DMS79 (cell line): ENCODE data around the gene CSDE1.

ENCODE experiments used
- DNase-seq: peaks from one replicate; lab custom pipeline; 2025; lab: John Stamatoyannopoulos, UW

Gene CSDE1

DNA sequence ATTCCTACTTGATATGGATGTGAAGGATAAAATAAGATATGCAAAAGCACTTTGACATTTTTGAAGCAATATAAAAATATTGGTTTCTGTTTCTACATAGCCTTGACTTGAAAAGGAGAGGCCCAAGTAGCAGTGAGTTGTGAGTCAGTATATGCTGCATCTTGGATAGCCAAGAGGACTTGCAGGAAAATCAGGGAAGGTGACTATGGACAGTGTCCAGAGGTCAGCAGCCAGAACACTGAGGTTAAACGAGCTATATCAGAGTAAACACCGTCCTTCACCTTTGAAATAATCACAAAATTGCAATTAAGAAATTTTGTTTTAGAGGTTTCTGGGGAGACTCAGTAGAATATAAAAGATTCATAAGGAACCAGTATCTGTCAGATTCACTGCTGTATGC, 55.9 kb downstream of the CSDE1 start:
- DNase-seq, result no peak

DNA sequence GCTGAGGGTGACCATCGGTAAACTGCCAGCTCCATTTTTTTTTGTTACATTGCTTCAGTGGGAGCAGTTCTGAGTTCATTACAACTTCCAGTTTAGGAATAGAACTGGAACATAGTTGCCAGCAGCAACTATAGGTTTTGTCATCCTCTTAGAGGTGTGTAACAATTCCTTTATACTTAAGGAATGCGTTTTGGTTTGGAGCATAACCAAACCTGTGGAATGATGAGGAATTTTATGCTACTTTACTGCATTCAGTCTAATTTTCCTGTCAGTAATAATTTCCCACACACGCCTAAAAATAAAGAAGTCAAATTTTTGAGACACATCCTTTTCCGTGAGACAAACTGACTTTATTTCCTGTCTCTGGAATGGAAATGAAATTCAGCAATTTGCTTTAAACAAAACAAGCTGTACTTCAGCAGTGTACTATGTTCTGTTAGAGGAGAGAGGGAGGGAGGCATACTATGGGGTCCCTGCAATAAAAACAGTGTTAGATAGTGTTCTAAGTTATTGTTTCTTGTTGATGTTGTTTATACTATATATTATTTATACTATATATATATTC, 57.7 kb downstream of the CSDE1 start:
- DNase-seq, result no peak

GRCh38 chr1:114696810-114697209, 61.0 kb downstream of the CSDE1 start:
- DNase-seq, result no peak

DNA sequence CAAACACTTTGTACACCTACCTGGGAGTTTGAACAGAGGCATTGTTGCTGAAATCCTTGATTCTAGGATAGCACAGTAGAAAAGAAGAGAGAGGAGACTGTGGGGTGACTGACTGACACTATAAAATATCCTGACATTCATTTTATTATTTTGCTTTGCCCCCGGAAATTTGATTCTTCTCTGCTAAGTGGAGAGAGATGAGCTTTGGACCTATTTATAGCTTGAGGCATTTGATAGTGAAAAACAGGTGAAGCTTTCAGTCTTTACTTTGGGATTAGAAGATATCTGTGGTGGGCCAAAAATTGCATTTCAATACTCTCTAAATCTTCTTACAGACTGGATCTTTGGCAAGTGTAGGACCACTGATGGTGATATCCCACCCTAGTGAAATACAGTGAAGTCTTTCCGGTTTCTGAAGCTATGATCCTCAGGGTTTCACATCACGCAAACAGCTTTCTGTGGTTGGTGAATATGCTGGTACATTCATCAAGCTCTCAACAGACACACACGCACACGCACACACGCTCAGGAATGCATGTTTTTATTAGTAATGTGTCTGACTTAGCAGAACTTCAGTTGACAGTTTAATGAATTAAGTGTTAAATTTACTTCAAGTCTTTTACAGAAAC, 62.2 kb downstream of the CSDE1 start, which contains the start of gene AMPD1:
Gene AMPD1 (minus strand): TSS at position 117 of the 629 bp plus-strand sequence. CDS start 75 bp downstream, at position 42.
- no peak for DNase-seq

GRCh38 chr1:114694540-114695310, 63.1 kb downstream of the CSDE1 start:
- no peak for DNase-seq

GRCh38 chr1:114692947-114693346, 64.8 kb downstream of the CSDE1 start:
- no peak for DNase-seq

GRCh38 chr1:114691061-114691460, 66.7 kb downstream of the CSDE1 start:
- no peak for DNase-seq

DNA sequence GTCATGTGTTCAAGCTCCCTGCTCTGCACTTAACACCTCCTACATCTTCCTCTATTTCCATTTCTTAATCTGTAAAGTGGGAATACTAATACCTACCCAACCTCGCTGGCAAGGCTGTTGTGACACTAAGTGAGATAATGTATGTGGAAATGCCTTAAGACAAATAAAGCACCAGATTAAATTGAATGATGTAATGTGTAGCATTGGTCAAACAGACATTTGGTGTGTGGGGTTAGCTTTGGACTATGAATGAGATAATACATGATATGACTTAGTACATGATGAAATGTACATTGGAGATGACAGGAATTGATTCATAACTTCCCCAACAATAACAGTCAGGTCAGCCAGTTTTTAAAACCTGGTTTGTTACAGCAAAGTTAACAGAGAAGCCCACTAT, 67.6 kb downstream of the CSDE1 start:
- DNase-seq, result no peak

DNA sequence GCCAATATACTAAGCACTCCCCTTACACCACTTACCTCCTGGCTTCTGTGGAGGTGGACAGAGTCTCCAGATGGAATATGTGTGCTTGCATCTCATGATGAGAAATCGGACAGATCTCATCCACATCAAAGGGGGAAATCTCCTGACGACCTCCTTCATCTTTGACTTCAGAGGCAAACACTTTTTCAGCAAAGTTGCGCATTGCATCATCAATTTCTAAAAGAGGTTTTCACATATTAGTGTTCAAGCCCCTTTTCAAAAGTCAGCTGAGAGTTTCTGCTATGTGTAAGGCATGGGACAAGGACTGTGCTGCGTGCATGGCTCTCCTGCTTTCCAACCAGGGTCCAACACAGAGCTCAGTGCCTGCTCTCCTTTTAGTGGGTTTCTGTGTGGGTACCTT, 69.3 kb downstream of the CSDE1 start:
- no peak for DNase-seq

- no peak for DNase-seq
These were observed 71.9 kb downstream of the CSDE1 start for GRCh38 chr1:114685851-114686250.

DNA sequence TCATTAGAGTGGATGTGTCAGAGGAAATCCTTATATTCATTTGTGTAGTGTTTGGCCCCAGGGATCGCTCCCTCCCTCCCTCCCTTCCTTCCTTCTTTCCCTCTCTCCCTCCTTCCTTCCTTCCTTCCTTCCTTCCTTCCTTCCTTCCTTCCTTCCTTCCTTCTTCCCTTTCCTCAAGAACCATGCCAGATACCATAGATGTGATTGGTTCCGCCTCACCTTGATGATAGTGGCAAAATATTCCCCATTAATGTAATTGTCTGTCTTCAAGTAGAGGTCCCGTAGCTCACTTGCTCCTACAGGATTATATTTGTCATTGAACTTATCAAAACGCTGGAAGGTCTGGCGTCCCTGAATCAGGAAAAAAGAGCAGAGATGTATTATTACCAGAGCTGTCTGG, 80.1 kb downstream of the CSDE1 start:
- DNase-seq, result no peak

DNA sequence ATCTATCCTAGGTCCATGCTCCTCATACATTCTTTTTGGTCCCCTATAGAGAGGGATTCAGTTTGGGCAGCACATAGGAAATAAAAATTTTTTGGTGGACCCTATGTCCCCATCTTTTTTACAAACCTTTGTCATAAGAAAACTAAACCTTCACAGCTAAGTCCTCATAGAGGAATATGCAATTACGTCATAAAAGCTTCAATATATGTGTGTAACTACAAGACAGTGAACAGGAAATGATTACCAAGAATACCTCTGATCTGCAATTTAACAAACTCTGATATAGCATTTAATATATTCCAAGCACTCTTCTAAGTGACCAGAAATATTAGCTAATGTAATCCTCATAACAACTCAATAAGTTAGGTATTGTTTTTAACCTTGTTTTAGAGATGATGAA, 81.7 kb downstream of the CSDE1 start:
- no peak for DNase-seq

DNA sequence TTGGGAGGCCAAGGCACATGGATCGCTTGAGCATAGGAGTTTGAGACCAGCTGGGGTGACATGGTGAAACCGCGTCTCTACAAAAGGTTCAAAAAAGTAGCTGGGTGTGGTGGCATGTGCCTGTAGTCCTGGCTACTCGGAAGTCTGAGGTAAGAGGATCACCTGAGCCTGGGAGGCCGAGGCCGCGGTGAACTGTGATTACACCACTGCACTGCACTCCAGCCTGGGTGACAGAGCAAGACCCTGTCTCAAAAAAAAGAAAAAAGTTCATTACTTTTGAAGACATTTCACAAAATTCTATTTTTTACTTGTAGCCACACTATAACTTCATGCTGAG, 85.9 kb downstream of the CSDE1 start:
- no peak for DNase-seq

DNA sequence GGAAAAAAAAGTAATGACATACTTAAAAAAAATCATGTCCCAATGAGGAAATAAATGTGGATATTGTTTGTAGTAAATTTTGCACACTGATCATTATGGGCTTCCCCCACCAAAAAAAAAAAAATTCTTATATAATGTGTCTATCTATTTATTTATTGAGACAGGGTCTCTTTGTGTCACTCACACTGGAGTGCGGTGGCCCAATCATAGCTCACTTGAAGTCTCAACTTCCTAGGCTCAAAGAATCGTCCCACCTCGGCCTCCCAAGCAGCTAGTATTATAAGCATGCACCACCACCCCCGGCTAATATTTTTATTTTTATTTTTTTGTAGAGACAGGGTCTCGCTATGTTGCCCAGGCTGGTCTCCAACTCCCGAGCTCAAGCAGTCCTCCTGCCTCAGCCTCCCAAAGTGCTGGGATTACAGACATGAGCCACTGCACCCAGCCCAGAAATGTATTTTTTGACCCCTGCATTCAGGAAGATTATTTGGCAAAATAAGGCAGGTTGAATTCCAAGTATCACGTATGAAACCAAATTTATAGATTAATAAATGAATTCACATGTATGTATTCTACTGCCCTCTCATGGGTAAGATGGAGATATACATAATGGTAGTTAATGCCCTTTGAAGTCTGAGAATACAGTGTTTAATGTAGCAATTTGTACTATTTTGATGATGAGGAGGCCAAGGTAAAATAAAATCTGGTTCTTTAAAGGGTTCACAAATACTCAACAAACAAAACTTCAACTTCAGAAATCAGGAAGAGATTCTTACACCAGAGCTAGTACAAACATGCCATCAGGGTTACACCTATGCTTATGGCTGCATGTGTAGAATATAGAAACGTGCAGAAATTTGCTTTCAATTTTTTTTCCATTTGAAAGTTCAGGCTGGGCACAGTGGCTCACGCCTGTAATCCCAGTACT, 86.5 kb downstream of the CSDE1 start:
- no peak for DNase-seq

GRCh38 chr1:114670083-114671010, 87.4 kb downstream of the CSDE1 start:
- DNase-seq, result peak; percentile 43

- no peak for DNase-seq
These were observed 88.2 kb downstream of the CSDE1 start, which contains the start of gene DENND2C for GRCh38 chr1:114669562-114670082. DENND2C (minus strand) TSS chr1:114670049; CDS start chr1:114625984, 44,065 bp downstream.

GRCh38 chr1:114668784-114669561, 88.8 kb downstream of the CSDE1 start:
- no peak for DNase-seq

DNA sequence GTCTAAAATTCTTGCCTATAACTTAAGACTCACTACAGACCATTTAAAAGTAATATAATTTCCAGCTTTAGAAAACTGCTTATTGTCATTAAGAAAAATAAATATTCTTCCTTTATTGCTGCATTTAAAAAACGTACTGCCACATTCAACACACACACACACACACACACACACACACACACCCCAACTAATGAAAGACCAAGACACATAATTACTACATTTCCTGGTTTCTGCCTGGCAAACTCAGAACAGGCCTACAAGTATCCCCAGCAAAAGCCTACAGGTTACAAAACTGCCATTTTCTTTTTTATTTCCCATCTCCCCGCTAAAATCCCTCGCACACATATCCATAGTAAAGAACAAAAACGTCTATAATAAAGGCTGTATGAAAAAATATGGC, 89.4 kb downstream of the CSDE1 start:
- DNase-seq, result no peak

DNA sequence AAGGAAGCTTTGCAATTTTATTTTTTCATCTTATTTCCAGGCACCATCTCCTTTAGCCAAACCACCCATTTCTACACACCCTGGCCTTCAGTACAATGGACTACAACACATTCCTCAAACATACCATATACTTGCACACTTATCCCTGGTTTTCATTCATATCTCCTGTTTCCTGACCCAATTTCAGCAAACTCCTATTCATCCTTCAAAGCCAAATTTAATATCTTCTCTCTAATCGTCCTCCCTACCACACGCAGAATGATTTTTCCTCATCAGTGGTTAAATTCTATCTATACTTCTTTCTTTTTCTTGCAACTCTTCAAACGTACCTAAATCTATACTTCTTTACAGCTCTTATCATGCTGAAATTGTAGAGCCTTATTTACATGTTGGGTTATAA, 90.8 kb downstream of the CSDE1 start:
- no peak for DNase-seq
